Stimulated activated CD8-positive, alpha-beta memory T cell treated with anti-CD3 and anti-CD28 coated beads, Interleukin-15, amount 100 ng/mL, for 24 hours (primary cell): ENCODE results near the gene KLF9.

Experiments used
- DNase-seq: peaks from one replicate; pipeline ENCODE4 v3.0.0-alpha.2; 2020; ENCODE audit warnings: low read depth

KLF9 gene

DNA sequence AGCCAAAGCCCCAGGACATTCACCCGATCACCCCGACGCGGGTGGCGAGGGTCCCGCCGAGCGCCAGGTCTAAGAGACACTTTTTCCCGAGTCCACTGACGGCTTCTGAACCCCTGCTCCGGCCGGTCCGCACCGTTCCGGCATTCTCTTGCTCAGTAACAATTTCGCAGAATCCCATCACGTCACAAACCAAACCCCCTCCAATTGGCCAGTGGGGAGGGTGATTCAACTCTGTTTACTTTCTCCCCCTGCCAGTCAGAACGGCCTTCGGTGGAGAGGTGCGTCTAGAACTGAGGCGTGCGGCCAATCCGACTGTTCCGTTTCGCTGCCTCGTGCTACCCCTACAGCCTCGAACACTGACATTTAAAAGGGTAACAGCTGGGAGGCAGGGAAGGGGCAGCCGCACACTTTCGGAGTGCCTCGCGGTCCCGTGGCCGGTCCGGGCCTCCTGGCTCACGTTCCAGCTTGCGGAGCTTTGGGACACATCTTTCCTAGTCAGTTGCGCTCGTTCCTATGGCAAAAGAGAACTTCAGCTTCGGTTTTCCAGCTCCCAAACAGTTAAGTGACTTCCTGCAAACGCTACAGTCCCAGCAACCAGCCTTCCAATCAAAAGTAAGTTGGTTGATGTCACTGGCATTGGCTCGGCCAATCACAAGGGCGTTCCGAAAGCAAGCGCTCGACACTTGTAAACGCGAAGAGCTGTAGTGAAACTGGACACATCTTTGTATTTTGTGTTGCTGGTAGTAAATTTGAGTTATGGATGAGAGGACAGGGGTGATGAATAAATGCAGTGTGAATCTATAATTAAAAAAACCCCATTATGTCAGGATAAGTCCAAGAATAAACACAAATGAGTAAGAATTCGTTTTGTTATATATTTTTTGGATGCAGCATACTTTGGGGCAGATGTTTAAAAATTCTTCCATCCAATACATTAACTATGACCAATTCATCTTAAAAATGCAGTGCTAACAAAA lies at the start of gene KLF9:
TSS of gene KLF9 (minus strand) at position 859 of the 977 bp plus-strand sequence. CDS start 1,294 bp downstream, outside the sequence.
- peak; percentile 47 for DNase-seq

DNA sequence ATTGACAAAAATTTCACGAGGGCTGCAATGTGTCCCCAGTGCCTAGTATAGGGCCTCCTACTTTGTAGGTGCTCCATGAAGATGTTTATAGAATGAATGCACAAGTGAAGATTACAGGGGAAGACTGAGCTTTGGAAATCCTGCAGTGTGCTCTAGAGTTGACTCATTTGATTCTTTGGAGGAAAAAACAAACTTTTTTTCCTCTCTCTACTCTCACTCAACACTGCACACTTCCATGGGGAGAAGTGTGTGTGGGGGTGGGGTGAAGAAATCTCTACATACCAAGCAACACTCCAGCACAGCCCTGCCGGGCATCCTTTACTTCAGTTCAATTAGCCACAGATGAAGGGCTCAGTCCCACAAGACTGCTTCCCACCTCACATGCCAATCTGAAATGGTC lies 49.4 kb upstream of the KLF9 start:
- DNase-seq: no peak

DNA sequence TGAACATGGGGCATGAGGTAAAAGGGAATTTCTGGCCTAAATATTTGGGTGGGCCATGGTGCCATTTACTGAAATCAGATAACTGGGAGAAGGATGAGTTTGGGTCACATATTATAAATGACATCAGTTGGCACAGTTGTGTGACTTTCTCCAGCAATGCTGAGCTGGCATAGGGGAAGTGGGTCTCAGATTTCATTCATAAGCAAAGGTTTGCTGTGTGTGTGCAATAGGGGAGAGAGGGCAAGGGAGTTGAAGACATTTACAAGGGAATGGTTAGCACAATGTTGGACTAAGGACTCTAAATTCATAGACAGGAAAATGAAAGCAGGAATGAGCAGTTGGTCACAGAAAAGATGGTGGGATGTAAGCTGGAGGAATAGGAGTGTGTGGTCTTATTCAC lies 47.8 kb upstream of the KLF9 start:
- DNase-seq: no peak

DNA sequence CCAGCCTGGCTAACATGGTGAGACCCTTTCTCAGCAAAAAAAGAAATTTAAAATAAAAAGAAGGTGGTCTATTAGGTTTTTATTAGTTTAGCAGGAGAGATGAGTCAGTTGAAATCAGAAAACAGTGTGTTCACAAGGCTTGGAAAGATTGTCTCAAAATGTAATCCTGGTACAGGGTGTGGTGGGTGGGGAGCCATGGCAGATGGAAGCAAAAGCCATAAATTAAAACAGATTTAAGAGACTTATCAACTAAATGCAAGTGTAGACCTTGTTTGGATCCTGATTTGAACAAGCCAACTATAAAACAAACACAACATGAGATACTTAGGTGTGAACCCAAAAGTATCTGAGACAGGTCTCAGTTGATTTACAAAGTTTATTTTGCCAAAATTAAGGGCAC lies 42.8 kb upstream of the KLF9 start:
- DNase-seq: no peak

DNA sequence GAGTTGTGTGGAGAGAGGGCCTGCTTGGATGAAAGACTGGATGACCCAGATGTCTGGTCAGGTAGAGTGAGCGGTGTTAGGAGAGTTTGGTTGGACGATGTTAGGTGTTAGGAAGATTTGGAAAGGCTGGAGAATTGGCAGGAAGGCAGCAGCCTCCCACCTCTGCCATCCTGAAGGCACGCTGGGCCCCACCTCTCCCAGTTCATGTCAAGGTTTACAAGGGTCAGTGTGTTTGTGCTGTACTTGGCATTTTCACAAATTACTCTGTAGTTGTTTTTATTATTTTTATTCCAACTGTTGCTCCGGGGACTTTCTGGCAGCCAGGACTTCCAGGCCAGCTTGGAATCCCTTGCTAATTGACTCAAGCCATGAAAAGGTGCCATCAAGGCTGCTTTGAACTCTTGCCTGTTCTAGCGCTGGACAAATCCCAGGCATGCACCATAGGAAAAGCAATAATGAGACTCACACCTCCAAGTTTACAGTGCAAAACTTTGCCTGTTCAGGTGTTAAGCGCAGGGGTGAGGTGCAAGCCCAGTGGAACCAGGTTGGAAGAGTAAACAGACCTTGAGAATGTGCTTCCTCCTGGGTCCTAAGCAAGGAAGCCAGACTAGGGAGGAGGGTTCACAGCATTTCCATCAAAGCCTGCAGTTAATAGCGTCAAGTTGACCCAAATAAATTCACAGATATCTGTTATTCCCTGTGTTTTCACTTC lies 41.7 kb upstream of the KLF9 start:
- no peak for DNase-seq

DNA sequence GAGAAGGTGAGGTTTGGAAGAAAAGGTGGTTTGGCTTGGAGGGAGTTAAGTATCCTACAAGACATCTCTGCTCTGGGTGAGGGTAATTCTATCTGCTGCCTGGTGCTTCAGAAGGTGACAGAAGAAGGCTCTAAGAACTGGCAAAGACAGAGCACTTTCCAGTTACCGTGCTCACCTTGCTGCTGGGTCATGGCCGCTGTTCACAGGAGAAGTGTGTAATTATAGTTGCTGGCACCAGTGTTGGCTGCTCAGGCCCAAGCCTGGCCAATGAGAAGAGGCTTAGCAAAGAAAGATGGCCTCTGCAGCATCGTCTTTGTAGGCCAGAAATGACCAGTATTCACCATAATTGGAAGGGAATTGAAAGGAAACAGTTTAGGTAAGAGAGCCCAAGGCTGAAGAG lies 37.9 kb upstream of the KLF9 start:
- DNase-seq: no peak

DNA sequence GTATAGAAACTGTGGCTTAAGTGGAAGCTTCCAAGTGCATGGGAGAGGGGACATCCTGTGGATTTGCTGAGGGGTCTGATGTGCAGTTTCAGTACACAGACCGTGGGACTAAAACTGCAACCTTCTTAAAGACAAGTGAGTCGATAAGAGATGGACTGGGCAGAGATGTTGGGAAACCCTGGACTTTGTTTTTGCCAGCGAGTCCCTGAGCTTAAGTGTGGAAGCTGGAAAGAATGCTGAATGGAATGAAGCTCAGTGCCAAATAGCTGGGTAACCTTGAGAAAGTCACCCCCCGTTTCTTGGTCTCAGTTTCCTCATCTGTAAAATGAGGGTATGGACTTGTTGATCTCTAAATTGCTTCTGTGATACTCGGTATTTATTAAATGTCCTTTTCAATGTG lies 37.3 kb upstream of the KLF9 start:
- DNase-seq: no peak

DNA sequence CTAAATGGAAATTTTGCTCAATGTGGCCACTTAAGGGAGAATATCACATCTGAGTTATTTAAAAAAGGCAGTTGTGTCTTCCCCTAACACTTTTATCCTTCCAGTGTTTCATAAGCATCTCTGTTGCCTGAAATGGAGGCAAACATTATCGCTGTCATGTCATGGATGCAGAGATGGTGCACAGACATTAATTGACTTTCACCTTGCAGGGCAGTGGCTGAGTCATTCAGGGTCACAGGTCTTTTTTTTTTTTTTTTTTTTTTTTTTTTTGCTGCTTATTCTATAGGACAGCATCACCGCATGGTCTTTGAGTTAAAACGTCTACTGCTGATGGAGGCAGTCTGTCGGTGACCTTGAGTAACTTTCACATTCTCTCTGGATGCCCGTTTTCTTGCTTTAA lies 36.3 kb upstream of the KLF9 start:
- no peak for DNase-seq

DNA sequence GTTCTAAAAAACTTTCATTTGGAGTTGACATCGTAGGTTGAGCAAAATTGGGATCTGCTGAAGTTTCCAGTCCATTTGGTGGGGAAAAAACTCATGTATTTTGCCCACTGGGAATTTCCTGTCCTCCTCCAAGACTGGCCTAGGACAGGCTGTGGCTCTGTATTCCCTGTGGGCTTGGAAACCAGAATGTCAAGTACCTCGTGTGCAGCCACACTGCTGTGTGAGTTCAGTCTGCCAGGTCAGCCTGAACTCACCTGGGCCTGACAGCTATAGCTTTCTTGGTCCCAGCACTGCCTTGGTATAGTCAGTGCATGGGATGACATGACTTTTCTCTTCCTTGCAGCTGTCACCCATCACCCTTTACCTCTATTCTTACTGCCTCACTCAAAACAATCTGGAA lies 35.0 kb upstream of the KLF9 start:
- DNase-seq: no peak

DNA sequence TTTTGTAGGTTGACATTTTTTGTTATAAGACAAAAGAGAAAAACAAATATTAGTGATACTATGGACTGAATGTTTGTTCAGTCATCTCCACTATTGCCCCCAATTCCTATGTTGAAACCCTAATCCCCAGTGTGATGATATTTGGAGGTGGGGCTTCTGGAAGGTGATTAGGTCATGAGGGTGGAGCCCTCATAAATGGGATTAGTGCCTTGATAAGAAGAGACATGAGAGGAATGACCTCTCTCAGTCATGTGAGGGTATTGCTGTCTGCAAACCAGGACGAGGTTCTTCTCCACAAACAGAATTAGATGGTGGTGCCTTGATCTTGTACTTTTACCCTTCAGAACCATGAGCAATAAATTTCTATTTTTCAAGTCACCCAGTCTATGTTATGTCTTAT lies 34.5 kb upstream of the KLF9 start:
- no peak for DNase-seq

DNA sequence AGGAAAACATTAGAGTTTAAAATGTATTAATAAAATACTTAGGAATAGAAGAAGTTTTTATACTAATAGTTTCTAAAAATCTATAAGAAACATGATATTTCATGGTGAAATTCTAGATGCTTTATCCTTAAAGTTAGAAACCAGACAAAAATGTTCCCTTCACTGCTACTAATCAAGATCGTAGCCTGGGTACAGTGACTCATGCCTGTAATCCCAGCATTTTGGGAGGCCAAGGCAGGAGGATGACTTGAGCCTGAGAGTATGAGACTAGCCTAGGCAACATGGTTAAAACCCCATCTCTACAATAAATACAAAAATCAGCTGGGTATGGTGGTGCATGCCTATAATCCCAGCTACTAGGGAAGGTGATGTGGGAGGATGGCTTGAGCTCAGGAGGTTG lies 30.4 kb upstream of the KLF9 start:
- DNase-seq: no peak

DNA sequence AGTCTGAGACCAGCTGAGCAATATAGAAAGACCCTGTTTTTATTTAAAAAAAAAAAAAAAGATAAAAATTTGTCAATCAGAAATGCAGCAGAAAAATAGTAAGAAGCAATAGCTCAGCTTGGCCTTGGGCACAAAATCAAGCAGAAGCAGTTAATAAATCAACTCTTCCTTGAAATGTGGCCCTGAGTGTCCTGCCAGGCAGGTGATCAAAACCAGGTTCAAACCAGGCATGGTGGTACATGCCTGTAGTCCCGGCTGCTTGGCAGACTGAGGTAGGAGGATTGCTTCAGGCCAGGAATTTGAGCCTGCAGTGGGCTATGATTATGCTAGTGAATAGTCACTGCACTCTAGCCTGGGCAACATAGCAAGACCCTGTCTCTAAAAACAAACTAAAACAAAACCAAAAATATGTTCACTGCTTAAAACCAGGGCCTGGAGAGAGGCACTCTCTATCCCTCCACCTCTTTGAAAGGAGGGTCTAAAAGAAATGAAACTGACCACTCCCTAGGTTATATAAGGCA lies 27.9 kb upstream of the KLF9 start:
- DNase-seq: no peak

DNA sequence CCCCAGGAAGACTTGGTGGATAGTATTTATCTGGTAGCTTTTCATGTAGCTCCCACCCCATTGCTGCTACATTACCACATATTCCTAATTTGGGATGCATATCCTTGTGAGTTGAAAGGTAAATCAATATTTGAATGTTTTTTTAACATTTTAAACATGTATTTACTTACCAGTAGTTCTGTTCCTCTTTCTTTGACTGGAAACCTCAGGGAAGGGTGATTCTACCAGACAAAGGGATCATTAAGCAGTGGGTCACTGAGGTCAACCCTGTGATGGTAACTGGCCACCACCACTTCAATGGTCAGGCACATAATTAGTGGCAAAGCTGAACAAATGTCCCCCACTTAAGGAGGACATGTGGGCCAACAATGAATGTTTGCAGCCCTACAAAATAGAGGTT lies 27.2 kb upstream of the KLF9 start:
- no peak for DNase-seq

DNA sequence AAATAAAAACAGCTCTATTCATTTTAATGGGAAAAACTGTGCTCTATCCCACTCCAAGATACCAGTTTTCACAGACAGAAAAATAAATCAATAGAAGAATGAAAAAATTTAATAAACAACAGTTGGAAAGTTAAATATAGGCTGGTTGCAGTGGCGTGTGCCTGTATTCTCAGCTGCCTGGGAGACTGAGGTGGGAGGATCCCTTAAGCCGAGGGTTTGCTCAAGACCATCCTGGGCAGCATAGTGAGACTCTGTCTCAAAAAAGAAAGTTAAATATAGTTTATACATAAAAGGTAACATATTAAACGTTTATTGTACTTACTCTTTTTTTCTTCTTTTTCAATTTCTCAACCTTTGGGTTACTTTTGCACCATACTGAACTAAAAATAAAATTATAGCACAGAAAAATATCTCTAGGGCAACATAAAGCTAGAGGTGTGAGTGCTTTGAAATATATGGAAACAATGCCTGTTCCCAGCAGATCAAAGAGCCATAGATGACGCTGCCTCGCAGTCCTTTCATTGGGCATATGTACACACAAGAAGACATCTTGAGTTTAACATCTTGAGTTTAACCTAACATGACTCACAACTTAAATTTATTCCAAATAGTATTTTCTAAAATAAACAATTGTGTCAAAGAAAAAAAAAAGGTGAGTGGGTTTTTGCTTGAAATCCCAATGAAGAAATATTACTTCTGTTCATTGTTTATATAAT lies 25.7 kb upstream of the KLF9 start:
- DNase-seq: no peak

DNA sequence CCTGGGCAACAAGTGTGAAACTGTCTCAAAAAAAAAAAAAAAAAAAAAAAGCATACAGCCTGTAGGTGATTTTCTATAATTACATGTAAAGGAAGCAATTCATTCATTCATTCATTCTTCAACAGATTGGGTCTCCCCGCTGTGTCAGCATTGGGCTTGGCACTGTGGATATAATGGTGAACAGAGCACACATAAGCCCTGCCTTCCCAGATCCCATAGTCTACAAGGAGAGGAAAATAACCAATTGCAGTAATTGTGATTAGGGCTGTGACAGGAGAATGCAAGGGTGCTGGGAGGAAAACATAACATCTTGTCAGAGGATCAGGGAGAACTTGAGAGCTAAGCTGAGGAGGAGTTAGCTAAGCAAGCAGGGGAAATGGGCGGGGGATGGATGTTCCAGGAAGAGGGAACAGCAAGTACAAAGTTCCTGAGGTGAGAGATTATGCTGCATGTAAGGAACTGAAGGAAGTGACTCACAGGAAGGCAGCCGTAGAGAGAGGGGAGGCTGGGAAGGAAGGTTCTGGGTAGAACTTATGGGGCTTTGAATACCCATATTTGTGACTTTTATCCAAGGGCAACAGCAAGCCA lies 24.0 kb upstream of the KLF9 start:
- no peak for DNase-seq

DNA sequence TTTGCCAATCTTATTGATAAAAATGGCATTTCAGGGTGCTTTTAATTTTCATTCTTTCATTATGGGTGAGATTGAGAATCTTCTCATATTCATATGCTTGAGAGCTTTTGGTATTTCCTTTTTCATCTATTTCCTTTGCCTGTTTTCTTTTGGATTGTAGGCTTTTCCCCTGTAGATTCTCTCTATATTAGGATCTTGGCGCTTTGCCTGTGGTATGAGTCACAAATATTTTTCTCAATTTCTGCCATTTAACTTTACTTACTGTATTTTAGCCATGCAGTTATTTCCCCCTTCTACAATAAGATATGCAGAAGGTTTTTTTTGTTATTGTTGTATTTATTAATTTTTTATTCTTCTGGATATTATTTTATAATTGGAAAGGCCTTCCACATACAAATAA lies 21.5 kb upstream of the KLF9 start:
- DNase-seq: no peak

DNA sequence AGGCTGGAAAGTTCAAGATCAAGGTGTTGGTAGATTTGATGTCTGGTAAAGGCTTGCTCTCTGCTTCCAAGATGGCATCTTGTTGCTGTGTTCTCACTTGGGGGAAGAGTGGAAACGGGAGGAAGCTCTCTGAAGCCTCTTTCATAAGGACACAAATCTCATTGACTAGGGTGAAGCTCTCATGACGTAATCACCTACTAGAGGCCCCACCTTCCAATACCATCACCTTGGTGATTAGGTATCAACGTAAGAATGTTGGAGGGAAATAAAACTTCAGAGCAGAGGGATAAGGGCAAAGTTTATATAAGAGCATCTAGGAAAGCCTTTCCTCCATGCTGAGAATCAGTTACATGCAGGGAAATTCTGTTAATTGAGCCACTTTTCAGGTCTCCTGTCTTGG lies 15.4 kb upstream of the KLF9 start:
- no peak for DNase-seq

DNA sequence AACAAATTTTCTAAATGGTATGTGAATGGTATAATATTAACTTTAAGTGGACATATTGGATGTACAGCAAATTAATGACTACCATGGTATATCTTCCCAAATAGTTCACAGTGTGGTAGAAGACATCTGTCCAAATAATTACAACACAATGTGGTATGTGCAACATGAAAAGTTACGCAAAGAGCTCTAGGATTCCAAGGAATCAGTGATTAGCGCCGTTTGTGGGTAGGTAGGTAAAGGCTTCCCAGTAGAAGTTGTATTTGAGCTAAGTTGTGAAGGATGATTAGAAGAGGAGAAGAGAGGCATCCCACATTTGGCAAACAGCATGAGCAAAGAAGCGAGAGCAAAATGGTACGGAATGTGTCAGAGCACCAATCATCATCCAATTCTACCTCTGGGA lies 14.3 kb upstream of the KLF9 start:
- no peak for DNase-seq

DNA sequence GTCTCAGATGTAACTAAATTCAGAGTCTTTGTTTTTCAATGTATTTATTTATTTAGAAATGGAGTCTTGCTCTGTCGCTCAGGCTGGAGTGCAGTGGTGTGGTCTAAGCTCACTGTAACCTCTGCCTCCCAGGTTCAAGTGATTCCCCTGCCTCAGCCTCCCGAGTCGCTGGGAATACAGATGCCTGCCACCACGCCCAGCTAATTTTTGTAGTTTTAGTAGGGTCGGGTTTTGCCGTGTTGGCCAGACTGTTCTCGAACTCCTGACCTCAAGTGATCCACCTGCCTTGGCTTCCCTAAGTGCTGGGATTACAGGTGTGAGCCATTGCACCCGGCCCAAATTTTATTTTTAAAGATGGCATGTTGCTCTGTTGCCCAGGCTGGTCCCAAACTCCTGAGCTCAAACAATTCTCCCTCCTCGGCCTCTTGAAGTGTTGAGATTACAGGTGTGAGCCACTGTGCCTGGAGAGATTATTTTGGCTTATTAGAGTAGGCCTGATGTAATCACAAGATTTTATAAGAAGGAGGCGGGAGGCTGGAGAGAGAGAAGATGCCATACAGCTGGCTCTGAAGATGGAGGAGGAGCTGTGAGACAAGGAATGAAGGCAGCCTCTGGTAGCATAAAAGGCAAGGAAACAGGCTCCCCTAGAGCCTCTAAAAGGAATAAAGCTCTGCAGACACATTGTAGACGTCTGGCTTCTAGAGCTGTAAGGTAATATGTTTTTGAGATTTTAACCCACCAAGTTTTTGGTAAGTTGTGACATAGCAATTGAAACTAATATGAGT lies 12.9 kb upstream of the KLF9 start:
- no peak for DNase-seq

DNA sequence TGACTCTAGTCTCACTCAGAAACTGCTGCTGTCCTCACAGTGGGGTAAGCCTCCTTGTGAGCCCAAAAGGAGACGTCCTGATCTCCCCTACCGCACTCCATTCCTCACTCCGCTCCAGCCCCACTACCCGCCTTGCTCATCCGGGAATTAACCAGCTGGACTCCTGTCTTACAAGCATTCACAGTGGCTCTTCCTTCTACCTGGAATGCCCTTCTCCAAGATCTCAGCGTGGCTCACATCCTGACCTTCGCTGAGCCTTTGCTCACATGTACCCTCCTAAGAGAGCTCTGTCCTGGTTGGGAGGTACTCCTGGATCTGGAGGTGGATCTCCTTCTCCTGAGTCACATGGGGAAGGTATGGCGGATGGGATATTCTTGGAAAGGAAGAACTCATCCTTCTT lies 10.7 kb upstream of the KLF9 start:
- DNase-seq: no peak

DNA sequence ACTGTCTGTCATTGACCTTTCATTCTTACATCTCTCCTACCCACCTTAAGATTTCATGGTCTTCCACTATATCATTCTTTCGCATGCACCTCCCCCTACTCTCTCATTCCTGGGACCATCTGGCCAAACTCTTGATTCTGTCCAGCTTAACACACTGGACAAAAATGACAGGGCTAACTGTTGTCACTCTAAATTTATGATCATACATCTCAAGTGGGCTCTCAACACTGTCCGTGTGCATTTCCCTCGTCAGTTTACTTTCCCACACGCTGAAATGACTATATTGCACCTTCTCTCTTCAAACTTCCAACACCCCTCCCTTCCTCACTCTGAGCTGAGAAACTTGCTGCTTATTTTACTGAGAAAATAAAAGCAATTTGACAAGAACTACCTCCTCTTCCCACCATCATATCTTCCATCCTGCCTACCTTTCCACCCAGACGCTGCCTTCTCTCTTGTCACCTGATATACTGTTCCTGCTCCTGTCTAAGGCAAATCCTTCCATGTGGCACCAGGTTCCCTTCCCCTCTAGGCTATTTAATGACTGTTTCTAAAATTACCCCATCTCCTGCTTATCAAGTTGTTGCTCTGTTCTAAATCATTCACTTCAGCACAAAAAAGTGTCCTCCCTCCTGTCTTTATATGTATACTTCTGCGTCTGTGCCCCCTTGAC lies 8.1 kb upstream of the KLF9 start:
- DNase-seq: no peak
